ENCODE measurements around the gene BID. TPM values are rescaled to one million over a fixed set of nuclear protein-coding genes. Genes with fewer than 3 reads are reported as not detected.

The BID gene
- total RNA-seq, 1 donor from 2014 or later = 33.6 TPM

DNA sequence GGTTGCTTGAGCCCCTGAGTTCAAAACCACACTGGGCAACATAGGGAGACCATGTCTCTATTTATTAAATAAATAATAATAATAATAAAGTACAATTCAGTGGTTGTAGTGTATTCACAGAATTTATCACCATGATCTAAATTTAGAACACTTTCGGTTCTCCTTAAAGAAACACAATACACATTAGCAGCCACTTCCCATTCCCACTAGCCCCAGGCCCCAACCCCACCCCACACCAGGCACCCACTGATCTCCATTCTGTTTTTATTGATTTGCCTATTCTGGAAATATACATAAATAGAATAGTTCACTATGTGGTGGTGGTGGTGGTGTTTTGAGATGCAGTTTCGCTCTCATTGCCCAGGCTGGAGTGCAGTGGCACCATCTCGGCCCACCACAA is 90.0 kb downstream of the BID start:
- DNase-seq (ENCODE audit: low read depth) = no peak

More for the DNA sequence above, 90.0 kb downstream of the BID start:
- TF ChIP-seq, protein P1, sequence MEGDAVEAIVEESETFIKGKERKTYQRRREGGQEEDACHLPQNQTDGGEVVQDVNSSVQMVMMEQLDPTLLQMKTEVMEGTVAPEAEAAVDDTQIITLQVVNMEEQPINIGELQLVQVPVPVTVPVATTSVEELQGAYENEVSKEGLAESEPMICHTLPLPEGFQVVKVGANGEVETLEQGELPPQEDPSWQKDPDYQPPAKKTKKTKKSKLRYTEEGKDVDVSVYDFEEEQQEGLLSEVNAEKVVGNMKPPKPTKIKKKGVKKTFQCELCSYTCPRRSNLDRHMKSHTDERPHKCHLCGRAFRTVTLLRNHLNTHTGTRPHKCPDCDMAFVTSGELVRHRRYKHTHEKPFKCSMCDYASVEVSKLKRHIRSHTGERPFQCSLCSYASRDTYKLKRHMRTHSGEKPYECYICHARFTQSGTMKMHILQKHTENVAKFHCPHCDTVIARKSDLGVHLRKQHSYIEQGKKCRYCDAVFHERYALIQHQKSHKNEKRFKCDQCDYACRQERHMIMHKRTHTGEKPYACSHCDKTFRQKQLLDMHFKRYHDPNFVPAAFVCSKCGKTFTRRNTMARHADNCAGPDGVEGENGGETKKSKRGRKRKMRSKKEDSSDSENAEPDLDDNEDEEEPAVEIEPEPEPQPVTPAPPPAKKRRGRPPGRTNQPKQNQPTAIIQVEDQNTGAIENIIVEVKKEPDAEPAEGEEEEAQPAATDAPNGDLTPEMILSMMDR (conservative IDR thresholded peaks at IDR 0.05; ENCODE audit: low read depth, low read length) = no peak
- H3K4me3 ChIP-seq (ENCODE audit: low read depth, low read length) = no peak overlapping the region

Other genes starting within 250 kb of the BID start
- not detected in 2 replicates for gene SLC25A18, start 211.0 kb downstream of the BID start, total RNA-seq
- 101 and 109 TPM in 2 replicates for gene ATP6V1E1, start 145.7 kb downstream of the BID start, total RNA-seq
- 35.3 and 39.9 TPM in 2 replicates for gene BCL2L13, start 135.7 kb downstream of the BID start, total RNA-seq